ENCODE data around the gene TMEM43. TPM values are rescaled to one million over a fixed set of nuclear protein-coding genes. Genes with fewer than 3 reads are reported as not detected.

Gene TMEM43
- total RNA-seq, 3 donors from 2014 or later = 23.1 to 50.4 (median 31.3) TPM

DNA sequence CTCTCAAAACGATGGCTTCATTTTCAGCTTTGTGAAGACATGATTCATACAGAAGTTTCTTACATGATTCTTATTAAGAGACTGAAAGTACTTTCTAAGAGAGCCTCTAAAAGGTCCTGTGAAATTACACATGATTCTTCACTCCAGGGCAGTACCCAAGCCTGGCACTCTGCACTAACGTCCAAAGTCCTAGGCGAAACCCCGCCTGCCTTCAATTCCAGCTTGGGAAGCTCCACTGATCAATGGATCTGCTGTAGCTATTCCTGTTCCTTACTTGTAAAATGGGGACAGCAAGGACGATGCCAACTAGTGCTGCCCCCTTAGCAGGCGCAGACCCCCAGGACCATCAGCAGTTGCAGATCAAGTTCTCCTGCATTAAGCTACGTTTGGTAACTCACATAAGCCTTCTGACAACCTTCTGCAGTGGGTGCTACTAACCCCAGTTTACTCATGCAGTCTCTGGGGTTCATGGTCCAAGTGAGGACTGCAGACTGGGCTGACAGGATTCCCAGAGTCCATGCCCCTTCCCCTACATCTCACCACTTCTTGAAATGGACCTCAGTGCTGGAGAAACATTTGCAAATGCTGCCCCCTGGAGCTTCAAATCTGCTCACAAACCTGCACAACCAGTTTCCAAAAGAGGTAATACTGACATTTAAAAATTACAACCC, 10.8 kb upstream of the TMEM43 start:
- TF ChIP-seq, protein P1, sequence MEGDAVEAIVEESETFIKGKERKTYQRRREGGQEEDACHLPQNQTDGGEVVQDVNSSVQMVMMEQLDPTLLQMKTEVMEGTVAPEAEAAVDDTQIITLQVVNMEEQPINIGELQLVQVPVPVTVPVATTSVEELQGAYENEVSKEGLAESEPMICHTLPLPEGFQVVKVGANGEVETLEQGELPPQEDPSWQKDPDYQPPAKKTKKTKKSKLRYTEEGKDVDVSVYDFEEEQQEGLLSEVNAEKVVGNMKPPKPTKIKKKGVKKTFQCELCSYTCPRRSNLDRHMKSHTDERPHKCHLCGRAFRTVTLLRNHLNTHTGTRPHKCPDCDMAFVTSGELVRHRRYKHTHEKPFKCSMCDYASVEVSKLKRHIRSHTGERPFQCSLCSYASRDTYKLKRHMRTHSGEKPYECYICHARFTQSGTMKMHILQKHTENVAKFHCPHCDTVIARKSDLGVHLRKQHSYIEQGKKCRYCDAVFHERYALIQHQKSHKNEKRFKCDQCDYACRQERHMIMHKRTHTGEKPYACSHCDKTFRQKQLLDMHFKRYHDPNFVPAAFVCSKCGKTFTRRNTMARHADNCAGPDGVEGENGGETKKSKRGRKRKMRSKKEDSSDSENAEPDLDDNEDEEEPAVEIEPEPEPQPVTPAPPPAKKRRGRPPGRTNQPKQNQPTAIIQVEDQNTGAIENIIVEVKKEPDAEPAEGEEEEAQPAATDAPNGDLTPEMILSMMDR (IDR thresholded peaks at IDR 0.05) = no peak
- H3K4me1 ChIP-seq (ENCODE audit: low read depth) = no peaks in the 10 kb centered on the region
- intact Hi-C loops (cut with DNase I, micrococcal nuclease) = no loop called here
- no peaks in the 10 kb centered on the region for H3K9me3 ChIP-seq
- H3K36me3 ChIP-seq (ENCODE audit: low read depth) = no peaks in the 10 kb centered on the region
- peak; percentile 52 for ATAC-seq
- DNase-seq = peak in 1 of 3 donors; percentile 43
- H3K4me3 ChIP-seq = no peak overlapping the region

DNA sequence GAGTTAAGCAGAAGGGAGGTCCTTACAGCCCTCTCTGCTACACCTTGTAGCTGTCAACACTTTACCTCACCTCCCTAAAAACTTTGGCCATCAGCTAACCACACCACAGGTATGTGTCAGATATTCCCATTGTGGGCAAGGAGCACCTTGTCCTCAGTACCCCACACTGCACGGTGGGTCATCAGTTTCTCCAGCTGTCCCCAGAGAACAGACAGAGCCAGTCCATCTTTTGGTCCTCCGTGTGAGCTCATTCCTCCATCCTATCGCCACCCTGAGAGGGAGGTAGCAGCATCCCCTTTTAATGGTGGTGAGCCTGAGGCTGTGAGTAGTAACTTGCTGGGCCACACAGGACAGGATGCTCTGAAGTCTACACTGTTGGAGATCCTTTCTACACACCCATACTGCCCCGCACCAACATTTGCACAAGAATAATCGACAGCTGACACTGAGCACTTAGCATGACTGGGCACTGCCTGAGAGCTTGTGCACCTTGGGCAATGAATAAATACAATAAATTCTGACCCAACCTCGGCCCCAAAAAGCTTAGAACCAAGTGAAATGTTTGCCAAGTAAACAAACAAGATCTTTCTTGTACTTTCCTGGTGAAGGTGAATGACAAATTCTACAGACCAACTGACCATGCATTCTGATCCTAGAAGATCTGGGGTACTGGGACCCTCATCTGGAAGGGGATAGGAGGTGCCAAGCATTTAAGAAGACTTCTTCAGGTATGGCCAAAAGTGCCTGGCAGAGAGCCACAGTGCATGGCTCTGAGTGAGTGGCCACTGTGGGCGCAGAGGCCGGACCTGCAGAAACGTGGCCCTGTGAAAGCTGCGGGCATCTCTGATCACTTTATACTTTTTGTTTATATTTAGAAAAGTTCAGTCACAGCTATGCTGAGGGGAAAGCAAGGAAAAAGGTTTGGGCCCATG, 7.1 kb upstream of the TMEM43 start:
- Histone ChIP-seq H3K9me3 (no peaks in the 10 kb centered on the region), H3K36me3 (ENCODE audit: low read depth) (no peaks in the 10 kb centered on the region), H3K4me1 (ENCODE audit: low read depth) (no peaks in the 10 kb centered on the region), H3K4me3 (no peak overlapping the region)
- intact Hi-C loops (cut with DNase I, micrococcal nuclease) = no loop called here
- ATAC-seq (no peak), DNase-seq (no peak)
- TF ChIP-seq, protein P1 (IDR thresholded peaks at IDR 0.05) = no peak

DNA sequence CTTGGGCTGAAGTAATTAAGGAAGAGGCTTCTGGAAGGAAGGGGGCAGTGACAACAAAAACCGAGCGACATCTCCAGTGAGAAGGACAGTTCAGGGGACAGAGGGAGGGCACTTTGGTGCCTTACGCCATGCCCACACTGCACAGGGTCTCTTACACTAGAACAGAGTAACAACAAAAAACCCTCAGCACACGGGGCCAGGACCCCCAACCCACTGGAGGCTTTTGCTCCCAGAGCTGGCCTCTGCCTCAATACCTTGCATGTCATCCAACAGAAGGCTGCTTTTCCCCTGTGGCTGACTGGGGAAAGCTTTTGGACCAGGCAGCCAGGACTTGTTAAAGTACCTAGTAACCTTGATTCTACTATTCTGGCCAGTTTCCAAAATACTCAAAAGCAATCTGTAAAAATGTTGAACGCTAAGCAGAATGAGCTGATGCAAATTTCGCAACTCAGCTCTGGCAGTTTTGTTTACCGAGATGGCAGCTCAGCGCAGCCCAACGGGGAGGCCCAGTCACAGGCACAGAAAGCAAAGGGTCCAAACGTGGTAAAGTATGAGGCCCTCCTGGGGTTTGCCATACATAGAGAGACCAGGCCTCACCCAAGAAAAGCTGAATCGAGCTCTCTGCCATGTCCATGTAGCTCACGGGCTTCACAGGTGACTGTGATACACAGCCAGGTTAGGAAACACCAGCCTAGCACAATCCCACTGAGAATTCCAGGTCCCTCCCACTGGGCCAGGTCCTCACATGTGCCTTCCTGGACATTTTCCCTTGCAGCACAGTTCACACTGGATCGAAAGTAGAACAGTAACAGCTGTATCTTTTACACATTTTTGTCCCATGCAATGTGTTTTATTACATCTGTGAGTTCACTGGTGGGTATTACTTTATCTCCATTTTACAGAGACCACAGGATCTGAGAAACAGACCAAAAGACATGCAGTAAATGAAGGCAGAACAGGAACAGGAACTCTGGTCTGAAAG, 6.2 kb upstream of the TMEM43 start:
- intact Hi-C loops (cut with DNase I, micrococcal nuclease) = no loop called here
- Histone ChIP-seq H3K36me3 (ENCODE audit: low read depth) (no peaks in the 10 kb centered on the region), H3K4me1 (ENCODE audit: low read depth) (peaks cover 5% of the 10 kb centered on the region), H3K9me3 (no peaks in the 10 kb centered on the region), H3K4me3 (no peak overlapping the region)
- ATAC-seq (no peak), DNase-seq (no peak)
- TF ChIP-seq, protein P1 (IDR thresholded peaks at IDR 0.05) = no peak

DNA sequence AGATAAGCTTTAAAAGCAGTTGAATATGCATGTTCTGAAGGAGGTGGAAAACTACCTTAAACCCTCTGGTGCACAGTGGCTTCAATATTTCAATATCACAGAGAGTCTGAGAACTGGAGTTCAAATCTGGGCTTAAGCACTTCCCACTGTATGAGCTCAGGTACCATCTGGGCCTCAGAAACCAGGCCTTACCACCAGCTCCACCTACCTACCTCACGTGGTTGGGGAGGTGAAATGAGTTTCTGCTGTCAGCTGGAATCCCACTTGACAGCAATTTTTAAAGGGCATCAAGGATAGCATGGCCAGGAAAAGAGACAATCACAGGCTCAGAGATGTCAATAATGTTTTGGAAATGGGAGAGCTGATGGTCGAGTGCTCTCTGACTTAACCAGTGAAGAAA, 5.2 kb upstream of the TMEM43 start:
- no peak for ATAC-seq
- H3K4me1 ChIP-seq (ENCODE audit: low read depth) = peaks cover 7% of the 10 kb centered on the region
- TF ChIP-seq, protein P1 (IDR thresholded peaks at IDR 0.05) = no peak
- DNase-seq = no peak
- intact Hi-C loops (cut with DNase I, micrococcal nuclease) = no loop called here
- no peaks in the 10 kb centered on the region for H3K36me3 ChIP-seq (ENCODE audit: low read depth)
- no peak overlapping the region for H3K4me3 ChIP-seq
- H3K9me3 ChIP-seq = no peaks in the 10 kb centered on the region

Data from mucosa of descending colon (tissue), 3 donors.